HCT116 (cell line): ENCODE results near the gene MANSC4. TPM values are rescaled to one million over a fixed set of nuclear protein-coding genes. Genes with fewer than 3 reads are reported as not detected.

Experiments
- ATAC-seq: fragments of 200-7000 bp; cut with Tn5 transposase; 2 replicates; pipeline ENCODE4 v1.9.1; 2020; ENCODE audit warnings: mild to moderate bottlenecking, moderate library complexity
- BruUV-seq: library from RNA; stranded (reverse); fragments of 400-500 nt; replicated peaks from 2 replicates; lab custom pipeline; 2021; lab: Mats Ljungman, UMichigan
- CTCF ChIA-PET: fragments of 300-600 bp; sonication (Branson Sonifier 250); formaldehyde crosslinking; loops from one replicate; lab custom pipeline; 2021; ENCODE audit warnings: antibody characterized with exemption; lab: Charles Lee
- POLR2A ChIA-PET: fragments of 300-600, 350-600 bp; sonication (Branson Sonifier 250); formaldehyde crosslinking; loops from one replicate; lab custom pipeline; 2021; ENCODE audit warnings: antibody characterized with exemption; lab: Charles Lee
- RAD21 ChIA-PET, 2 experiments: fragments of 300-600 bp; sonication (Branson Sonifier 250); formaldehyde crosslinking; loops; one replicate each; lab custom pipeline; 2023; ENCODE audit warnings: low total read pairs in 2 of 2; ENCODE audit not compliant: uncharacterized antibody in 2 of 2, unreplicated experiment in 2 of 2, low non-redundant PET in 1 of 2; lab: Charles Lee
- DNase-seq: peaks from one replicate; pipeline ENCODE4 v3.0.0-alpha.2; 2010; ENCODE audit warnings: low read depth, low spot score
- H2AFZ ChIP-seq: fragments of 200-600 bp; shearing (Covaris generic), sonication (generic); 2 replicates; pipeline ENCODE4 v1.6.1; 2017; ENCODE audit warnings: low read depth, mixed run types, mixed read lengths, antibody characterized with exemption, low read length; ENCODE audit not compliant: poor library complexity, severe bottlenecking
- H3K27ac ChIP-seq: 2 replicates; pipeline ENCODE4 v1.5.1; 2012; ENCODE audit warnings: low read depth, low read length
- H3K27me3 ChIP-seq: fragments of 200-600 bp; sonication (generic); 2 replicates; pipeline ENCODE4 v1.6.1; 2016; ENCODE audit warnings: mixed run types, low read length, mixed read lengths; ENCODE audit not compliant: insufficient read depth
- H3K36me3 ChIP-seq, 2 experiments: fragments of 200-500 bp in 1 of 2; fragments of 200-600 bp in 1 of 2; sonication (Bioruptor generic) in 1 of 2; sonication (generic) in 1 of 2; 2 replicates each; pipeline versions ENCODE4 v1.5.1 to v1.6.1; 2014 to 2016; ENCODE audit warnings: low read length in 2 of 2, inconsistent platforms in 1 of 2, mixed read lengths in 1 of 2, mixed run types in 1 of 2; ENCODE audit not compliant: insufficient read depth in 2 of 2, control insufficient read depth in 1 of 2
- H3K4me1 ChIP-seq, 2 experiments: fragments of 200-600 bp in 1 of 2; sonication (generic) in 1 of 2; 2 replicates each; pipeline versions ENCODE4 v1.5.1 to v1.6.1; 2012 to 2017; ENCODE audit warnings: low read length in 2 of 2, inconsistent platforms in 1 of 2, mild to moderate bottlenecking in 1 of 2, mixed read lengths in 1 of 2, mixed run types in 1 of 2, moderate library complexity in 1 of 2; ENCODE audit not compliant: insufficient read depth in 2 of 2, control insufficient read depth in 1 of 2
- H3K4me2 ChIP-seq: fragments of 200-600 bp; sonication (generic); 2 replicates; pipeline ENCODE4 v1.6.1; 2017; ENCODE audit warnings: mixed run types, low read length, mixed read lengths
- H3K4me3 ChIP-seq, 2 experiments: fragments of 200-600 bp in 1 of 2; sonication (generic) in 1 of 2; replicated peaks in 1 of 2; 2 replicates each; pipeline ENCODE4 v1.5.1; 2011 to 2016; ENCODE audit warnings: low read length in 2 of 2, control low read depth in 1 of 2, low read depth in 1 of 2, mild to moderate bottlenecking in 1 of 2, mixed read lengths in 1 of 2, mixed run types in 1 of 2
- H3K79me2 ChIP-seq: fragments of 200-600 bp; sonication (generic); 2 replicates; pipeline ENCODE4 v1.6.1; 2017; ENCODE audit warnings: mild to moderate bottlenecking, mixed run types, low read length, moderate library complexity, mixed read lengths; ENCODE audit not compliant: insufficient read depth
- H3K9ac ChIP-seq: fragments of 200-600 bp; sonication (generic); 2 replicates; pipeline ENCODE4 v1.6.1; 2016; ENCODE audit warnings: low read length, mixed read lengths
- H3K9me2 ChIP-seq: fragments of 200-600 bp; sonication (generic), shearing (Covaris generic); 2 replicates; pipeline ENCODE4 v1.6.1; 2017; ENCODE audit warnings: mixed run types, mild to moderate bottlenecking, moderate library complexity; ENCODE audit not compliant: insufficient read depth
- H3K9me3 ChIP-seq, 2 experiments: fragments of 200-500 bp in 1 of 2; fragments of 200-600 bp in 1 of 2; sonication (Bioruptor generic) in 1 of 2; sonication (generic) in 1 of 2; 2 replicates each; pipeline ENCODE4 v1.6.1; 2014 to 2017; ENCODE audit warnings: low read length in 2 of 2, mixed read lengths in 2 of 2, inconsistent platforms in 1 of 2, low read depth in 1 of 2, mild to moderate bottlenecking in 1 of 2, mixed run types in 1 of 2, moderate library complexity in 1 of 2; ENCODE audit not compliant: control insufficient read depth in 1 of 2, insufficient read depth in 1 of 2
- H4K20me1 ChIP-seq: fragments of 200-600 bp; sonication (generic), shearing (Covaris generic); 2 replicates; pipeline ENCODE4 v1.6.1; 2017; ENCODE audit warnings: mixed run types, mild to moderate bottlenecking, moderate library complexity; ENCODE audit not compliant: insufficient read depth
- CBX3 ChIP-seq: IDR thresholded peaks from 2 replicates; pipeline ENCODE4 v1.6.1; 2012; ENCODE audit warnings: low read depth
- CEBPB ChIP-seq: IDR thresholded peaks from 2 replicates; pipeline ENCODE4 v1.6.1; 2012; ENCODE audit warnings: low read depth
- ELF1 ChIP-seq: IDR thresholded peaks from 2 replicates; pipeline ENCODE4 v1.6.1; 2012; ENCODE audit warnings: low read depth, borderline replicate concordance
- EZH2 ChIP-seq: fragments of 200-600 bp; sonication (generic); IDR thresholded peaks from 2 replicates; pipeline ENCODE4 v1.6.1; 2017; ENCODE audit warnings: antibody characterized with exemption, mixed run types
- FOSL1 ChIP-seq: IDR thresholded peaks from 2 replicates; pipeline ENCODE4 v1.6.1; 2012; ENCODE audit warnings: low read depth
- MAX ChIP-seq: IDR thresholded peaks from 2 replicates; pipeline ENCODE4 v1.6.1; 2012
- POLR2A ChIP-seq: IDR thresholded peaks from 2 replicates; pipeline ENCODE4 v1.7.0; 2011; ENCODE audit warnings: borderline replicate concordance; ENCODE audit not compliant: insufficient read depth, insufficient read length; ENCODE audit errors: extremely low read depth
- POLR2AphosphoS5 ChIP-seq: IDR thresholded peaks from 2 replicates; pipeline ENCODE4 v1.6.1; 2011; ENCODE audit warnings: mild to moderate bottlenecking, low read depth, low read length, moderate library complexity
- RAD21 ChIP-seq: IDR thresholded peaks from 2 replicates; pipeline ENCODE4 v1.6.1; 2012; ENCODE audit warnings: low read depth, mild to moderate bottlenecking
- REST ChIP-seq: IDR thresholded peaks from 2 replicates; pipeline ENCODE4 v1.6.1; 2012; ENCODE audit warnings: low read depth
- SP1 ChIP-seq: IDR thresholded peaks from 2 replicates; pipeline ENCODE4 v1.6.1; 2012; ENCODE audit warnings: low read depth
- TCF7L2 ChIP-seq: IDR thresholded peaks from 2 replicates; pipeline ENCODE4 v1.7.0; 2011; ENCODE audit warnings: borderline replicate concordance, inconsistent platforms; ENCODE audit not compliant: insufficient read depth, insufficient read length; ENCODE audit errors: extremely low read depth
- YY1 ChIP-seq: IDR thresholded peaks from 2 replicates; pipeline ENCODE4 v1.6.1; 2011; ENCODE audit warnings: low read length, low read depth, moderate library complexity, mild to moderate bottlenecking; ENCODE audit not compliant: insufficient replicate concordance; ENCODE audit errors: extremely low read depth
- ZBTB33 ChIP-seq: IDR thresholded peaks from 2 replicates; pipeline ENCODE4 v1.6.1; 2011; ENCODE audit warnings: mild to moderate bottlenecking, low read length, moderate library complexity; ENCODE audit not compliant: insufficient replicate concordance; ENCODE audit errors: extremely low read depth
- ZFX ChIP-seq: fragments of 450-650 bp; IDR thresholded peaks from 2 replicates; pipeline ENCODE4 v1.6.1; 2017
- ZNF274 ChIP-seq: fragments of 200-500 bp; sonication (Bioruptor generic); IDR thresholded peaks from 2 replicates; pipeline ENCODE4 v1.6.1; 2014; ENCODE audit warnings: mild to moderate bottlenecking, low read depth, low read length, inconsistent platforms
- intact Hi-C: fragments of 100-400 bp; cut with micrococcal nuclease; formaldehyde crosslinking; loops from 2 replicates; pipeline ENCODE4 v1.10.0; 2022
- total RNA-seq: library from RNA; stranded (reverse); gene quantifications from one replicate; pipeline ENCODE4 v1.2.1, GENCODE V29; 2021; ENCODE audit not compliant: unreplicated experiment

The MANSC4 gene
- total RNA-seq, 1 experiment from 2014 or later: not detected

GRCh38 chr12:27806259-27806658 lies 26.2 kb upstream of the MANSC4 start:
- H3K4me1 ChIP-seq: no peaks in the 10 kb centered on the region
- intact Hi-C loops: no loop called here
- no peak overlapping the region for H3K4me3 ChIP-seq
- H4K20me1 ChIP-seq: no peaks in the 10 kb centered on the region
- CTCF ChIA-PET: no interaction called here
- H3K9ac ChIP-seq: no peak overlapping the region
- no peaks in the 10 kb centered on the region for H3K27me3 ChIP-seq
- H3K9me2 ChIP-seq: no peaks in the 10 kb centered on the region
- no peak for ATAC-seq
- no peak for TF ChIP-seq TCF7L2
- TF ChIP-seq CEBPB: no peak
- TF ChIP-seq POLR2AphosphoS5: no peak
- no peak for TF ChIP-seq POLR2A
- TF ChIP-seq ZNF274: no peak
- no peak for TF ChIP-seq RAD21
- no peak for TF ChIP-seq ZBTB33
- TF ChIP-seq SP1: no peak
- no peak overlapping the region for H2AFZ ChIP-seq
- H3K27ac ChIP-seq: no peak overlapping the region
- BruUV-seq: no TSS peak
- H3K79me2 ChIP-seq: no peaks in the 10 kb centered on the region
- no peak for DNase-seq
- POLR2A ChIA-PET: no interaction called here
- H3K4me2 ChIP-seq: no peak overlapping the region
- no peaks in the 10 kb centered on the region for H3K9me3 ChIP-seq
- RAD21 ChIA-PET: no interaction called here
- H3K36me3 ChIP-seq: no peaks in the 10 kb centered on the region

GRCh38 chr12:27805238-27805637 lies 25.2 kb upstream of the MANSC4 start:
- no peak overlapping the region for H2AFZ ChIP-seq
- H3K36me3 ChIP-seq: no peaks in the 10 kb centered on the region
- RAD21 ChIA-PET: no interaction called here
- H3K9me3 ChIP-seq: no peaks in the 10 kb centered on the region
- H4K20me1 ChIP-seq: no peaks in the 10 kb centered on the region
- H3K4me3 ChIP-seq: no peak overlapping the region
- H3K4me1 ChIP-seq: no peaks in the 10 kb centered on the region
- no peaks in the 10 kb centered on the region for H3K79me2 ChIP-seq
- intact Hi-C loops: no loop called here
- no peak overlapping the region for H3K27ac ChIP-seq
- no peak for ATAC-seq
- no peaks in the 10 kb centered on the region for H3K27me3 ChIP-seq
- DNase-seq: no peak
- no peak overlapping the region for H3K9ac ChIP-seq
- no peaks in the 10 kb centered on the region for H3K9me2 ChIP-seq
- no peak overlapping the region for H3K4me2 ChIP-seq
- POLR2A ChIA-PET: no interaction called here
- CTCF ChIA-PET: no interaction called here
- no TSS peak for BruUV-seq
- TF ChIP-seq ZNF274: no peak
- TF ChIP-seq SP1: no peak
- no peak for TF ChIP-seq FOSL1
- no peak for TF ChIP-seq ELF1
- no peak for TF ChIP-seq RAD21
- no peak for TF ChIP-seq YY1
- TF ChIP-seq REST: no peak
- TF ChIP-seq CEBPB: no peak
- TF ChIP-seq MAX: no peak
- TF ChIP-seq CBX3: no peak
- no peak for TF ChIP-seq EZH2
- TF ChIP-seq ZFX: no peak
